Right renal pelvis (tissue), 4 donors: ENCODE results near the gene APCDD1L. TPM values are rescaled to one million over a fixed set of nuclear protein-coding genes. Genes with fewer than 3 reads are reported as not detected.

Experiments used
- DNase-seq, 4 donors: peaks; one replicate each; pipeline ENCODE4 v3.0.0-alpha.2; 2013; ENCODE audit warnings: low read depth in 4 of 4, low spot score in 3 of 4, missing footprints in 1 of 4
- polyA plus RNA-seq, 4 donors: library from polyadenylated mRNA; unstranded; fragments of 120-200 nt; gene quantifications; one replicate each; pipeline ENCODE4 v1.2.1, GENCODE V29; 2013; ENCODE audit not compliant: insufficient read length in 4 of 4

APCDD1L gene
- polyA plus RNA-seq, 4 donors = 10.2 to 16.4 (median 14.0) TPM

DNA sequence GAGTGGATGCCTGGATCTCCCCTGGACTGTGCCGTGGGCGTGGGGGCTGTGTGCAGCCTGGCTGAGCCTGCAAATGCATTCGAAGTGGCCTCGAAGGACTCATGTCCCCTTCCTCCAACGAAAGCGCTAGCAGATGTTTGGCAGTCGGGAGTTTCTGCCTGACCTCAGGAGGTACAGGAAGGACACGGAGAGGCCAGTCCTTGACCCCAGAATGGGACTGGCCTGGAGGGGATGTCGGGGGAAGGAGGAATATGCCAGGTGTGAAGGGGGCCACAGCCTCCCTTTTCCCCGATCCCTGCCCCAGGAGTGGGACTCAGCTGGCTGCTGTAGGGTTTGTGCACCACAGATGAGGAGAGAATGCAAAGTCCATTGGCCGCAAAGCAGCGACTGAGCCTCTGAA lies 45.6 kb downstream of the APCDD1L start:
- no peak for DNase-seq

DNA sequence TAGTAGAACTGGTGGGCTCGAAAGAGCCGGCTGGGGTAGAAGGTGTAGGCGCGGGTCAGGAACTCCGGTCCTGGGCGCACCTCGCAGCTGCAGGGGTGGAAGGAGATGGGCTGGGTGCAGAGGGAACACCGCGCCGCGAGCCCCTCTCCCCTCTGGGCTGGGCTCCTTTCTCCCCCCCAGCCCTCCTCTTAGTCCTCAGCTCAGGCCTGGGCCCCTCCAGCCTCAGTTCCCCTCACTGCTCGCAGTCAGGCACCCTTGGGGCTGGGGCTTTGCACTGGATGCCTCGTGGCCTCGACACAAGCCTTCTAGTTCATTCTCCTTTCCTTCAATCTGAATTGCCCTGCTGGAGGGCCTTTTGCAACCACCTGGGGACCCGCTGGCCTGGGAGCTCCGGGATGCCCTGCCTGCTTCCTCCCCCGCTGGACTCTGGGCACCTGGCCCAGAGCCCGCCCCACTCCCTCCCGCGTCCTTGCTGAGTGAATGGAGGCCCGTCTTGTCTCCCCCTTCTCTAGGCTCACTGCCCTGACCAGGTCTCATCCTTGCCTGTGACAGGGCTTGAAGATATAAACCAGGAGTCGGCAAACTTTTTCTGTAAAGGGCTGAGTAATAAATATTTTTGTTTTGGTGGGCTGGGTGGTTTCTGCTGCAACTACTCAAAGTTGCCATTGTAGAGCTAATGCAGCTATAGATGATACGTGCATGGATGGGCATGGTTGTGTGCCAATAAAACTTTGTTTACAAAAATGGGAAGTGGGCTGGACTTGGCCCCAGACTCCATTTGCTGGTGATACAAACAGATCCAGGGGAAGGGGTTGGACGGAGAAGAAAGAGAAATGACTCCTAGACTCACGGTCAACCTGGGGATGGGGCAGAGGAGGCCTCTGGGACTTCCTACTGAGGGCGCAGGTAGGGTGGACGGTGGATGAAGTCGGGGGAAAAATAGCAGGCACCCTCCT lies 47.3 kb downstream of the APCDD1L start:
- no peak for DNase-seq

DNA sequence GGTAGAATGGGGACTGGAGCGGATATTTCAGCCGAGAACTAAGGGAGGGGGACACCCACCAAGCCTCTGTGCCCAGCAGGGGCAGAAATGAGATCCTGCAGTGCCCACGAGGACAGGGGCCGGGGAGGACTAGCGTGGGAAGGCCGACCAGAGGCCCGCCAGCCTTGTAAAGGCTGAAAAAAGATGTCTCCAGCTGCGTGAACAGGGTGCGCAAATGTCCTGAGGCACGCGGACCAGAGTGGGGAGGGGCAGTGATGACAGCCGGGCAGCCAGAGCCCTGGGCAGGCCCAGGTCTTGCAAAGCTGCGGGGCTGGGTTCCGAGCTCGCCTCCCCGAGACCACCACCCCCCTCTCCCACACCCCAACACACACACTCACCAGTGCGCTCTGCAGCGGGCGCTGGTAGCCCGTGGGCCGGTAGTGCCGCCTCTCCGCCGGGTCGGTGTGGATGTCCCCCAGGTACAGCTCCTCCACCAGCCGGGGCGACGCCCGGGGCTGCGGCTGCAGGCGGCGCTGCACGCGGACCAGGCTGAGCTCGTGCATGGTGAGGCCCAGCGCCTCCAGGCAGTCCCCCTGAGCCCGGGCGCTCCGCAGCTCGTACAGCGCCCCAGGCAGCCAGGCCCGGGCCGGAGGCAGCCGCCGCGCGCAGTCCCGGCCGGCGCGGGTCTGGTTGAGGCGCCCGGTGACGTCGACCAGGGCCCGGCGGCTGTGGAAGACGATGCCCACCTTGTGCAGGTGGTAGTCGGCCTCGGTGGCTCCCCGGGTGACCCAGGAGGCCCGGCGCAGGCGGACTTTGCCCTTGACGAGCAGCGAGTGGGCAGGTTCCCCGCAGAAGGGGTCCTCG lies 48.2 kb downstream of the APCDD1L start:
- no peak for DNase-seq

DNA sequence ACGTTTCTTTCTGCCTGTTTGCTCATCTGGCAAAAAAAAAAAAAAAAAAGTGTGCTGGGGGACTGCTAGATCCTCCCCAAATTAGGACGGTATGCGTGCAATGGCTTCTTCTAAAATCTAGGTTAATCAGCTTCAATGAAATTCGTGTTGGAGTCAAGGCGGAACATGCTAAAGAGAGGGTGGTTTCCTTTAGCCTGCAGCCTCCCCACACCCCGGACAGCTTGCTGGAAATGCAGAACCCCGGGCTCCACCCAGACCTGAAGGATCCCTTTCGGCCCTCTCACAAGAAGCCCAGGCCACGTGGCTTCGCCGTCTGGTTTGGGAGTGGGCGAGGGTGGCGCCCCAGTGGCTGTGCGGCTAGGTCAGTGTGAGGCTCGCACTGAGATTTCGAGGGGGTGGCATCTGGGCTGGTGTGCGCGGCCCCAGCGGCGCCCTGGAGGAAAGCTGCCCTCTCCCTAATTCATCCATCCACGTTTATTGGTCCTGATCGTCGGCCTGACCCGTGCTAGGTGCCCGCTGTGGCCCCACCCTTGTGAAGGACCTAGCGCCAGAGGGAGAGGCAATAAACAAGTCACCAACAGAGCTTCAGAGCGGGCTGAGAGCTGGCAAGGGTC lies 49.0 kb downstream of the APCDD1L start:
- no peak for DNase-seq

DNA sequence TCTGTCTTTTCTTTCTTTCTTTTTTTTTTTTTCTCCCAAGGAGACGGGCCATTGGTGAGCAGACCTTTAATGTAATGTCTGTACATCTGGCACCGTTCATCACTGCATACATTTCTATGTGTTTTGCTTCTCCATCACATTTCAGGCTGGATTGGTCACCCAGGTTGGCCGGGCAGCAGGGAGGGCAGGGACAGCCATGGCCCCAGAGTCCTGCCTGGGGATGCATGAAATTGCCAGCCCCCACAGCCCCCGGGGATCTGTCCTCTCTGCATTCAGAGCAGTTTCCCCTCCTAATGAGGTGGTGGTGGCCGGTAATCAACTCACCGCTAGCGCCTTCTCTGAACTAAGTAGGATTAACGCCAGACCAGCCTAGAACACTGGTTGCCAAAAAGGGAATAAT lies 50.4 kb downstream of the APCDD1L start:
- DNase-seq = no peak

DNA sequence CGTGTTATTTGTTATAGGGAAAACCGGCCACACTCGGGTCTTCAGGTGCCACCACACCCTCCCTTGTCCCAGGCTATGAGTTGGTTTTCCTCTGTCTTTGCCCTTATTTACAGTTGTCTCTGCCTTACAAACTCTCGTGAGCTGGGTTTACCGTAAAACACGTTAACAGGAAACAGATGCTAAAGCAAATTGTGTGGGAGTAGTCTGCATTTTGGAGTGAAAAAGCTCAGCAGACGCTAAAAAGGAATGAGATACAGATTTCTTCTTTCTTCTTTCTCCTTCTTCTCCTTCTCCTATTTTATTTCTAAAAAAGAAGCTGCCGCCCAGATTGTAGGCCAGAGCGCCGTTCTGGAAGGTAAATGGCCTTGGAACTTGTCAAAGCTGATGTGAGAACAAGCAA lies 51.9 kb downstream of the APCDD1L start:
- DNase-seq = no peak

DNA sequence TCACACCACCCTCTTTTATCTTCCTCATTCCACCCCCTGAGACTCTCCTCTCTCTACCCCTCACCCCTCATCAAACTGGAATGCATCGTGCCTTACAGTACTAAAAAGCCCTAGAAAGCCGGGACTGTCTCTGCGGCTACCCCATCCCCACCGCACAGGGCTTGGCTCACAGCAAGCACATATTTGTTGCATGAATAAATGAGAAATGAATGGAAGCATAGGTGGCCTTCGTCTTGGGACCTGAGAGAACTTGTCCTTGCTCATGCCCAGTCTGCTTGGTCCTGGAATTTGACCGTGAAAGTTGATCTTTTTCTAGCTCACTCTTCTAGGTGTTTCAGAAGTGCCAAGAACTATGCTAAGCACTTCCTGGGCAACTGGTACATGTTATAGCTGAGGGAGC lies 53.3 kb downstream of the APCDD1L start:
- DNase-seq = no peak

DNA sequence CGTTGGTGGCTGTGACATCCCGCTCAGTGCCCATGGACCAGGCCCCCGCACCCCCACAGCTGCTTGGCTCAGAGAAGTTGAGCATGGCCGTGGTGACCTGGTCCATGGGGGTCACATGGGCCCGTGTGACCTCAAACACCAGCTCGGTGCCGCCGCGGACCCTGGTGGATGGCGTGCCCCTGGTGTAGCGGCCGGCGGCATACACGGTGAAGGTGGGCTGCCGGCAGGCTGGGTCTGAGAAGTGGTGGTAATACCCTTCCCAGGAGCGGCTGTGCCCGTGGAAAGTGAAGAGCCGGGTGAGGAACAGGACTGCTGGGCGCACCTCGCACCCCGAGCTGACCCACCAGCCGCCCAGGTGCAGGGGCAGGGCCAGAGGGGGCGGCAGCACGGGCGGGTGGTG lies 54.1 kb downstream of the APCDD1L start:
- no peak for DNase-seq

DNA sequence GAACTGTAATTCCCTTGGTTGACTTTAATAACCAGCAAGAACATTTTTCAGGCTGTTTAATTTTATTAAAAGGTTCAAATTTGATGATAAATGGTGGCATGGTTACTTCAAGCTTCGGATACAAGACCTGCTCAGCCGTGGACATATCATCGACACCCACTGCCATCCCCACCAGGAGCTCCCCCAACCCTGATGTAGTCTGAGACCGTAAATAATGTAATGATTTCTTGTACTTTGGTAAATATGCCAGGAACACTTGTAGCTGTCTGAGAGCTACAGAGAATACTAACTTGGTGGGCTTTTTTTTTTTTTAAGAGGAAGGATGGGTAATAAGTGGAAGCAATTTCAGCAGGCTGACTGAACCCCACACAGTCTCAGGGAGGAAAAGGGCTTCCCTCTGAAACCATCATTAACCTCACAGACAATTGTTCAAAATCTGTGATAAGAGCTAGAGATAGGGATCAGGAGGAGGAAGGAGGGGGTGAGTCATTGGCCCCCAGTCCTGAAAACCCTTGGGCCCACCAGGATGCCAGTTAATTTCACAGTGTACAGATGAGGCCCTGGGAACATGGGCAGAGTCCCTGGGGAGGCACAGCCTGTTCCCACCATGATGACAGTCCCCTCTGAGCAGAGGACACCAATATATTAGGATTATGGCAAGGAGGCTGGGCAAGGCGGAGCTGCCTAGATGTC lies 56.0 kb downstream of the APCDD1L start:
- no peak for DNase-seq

DNA sequence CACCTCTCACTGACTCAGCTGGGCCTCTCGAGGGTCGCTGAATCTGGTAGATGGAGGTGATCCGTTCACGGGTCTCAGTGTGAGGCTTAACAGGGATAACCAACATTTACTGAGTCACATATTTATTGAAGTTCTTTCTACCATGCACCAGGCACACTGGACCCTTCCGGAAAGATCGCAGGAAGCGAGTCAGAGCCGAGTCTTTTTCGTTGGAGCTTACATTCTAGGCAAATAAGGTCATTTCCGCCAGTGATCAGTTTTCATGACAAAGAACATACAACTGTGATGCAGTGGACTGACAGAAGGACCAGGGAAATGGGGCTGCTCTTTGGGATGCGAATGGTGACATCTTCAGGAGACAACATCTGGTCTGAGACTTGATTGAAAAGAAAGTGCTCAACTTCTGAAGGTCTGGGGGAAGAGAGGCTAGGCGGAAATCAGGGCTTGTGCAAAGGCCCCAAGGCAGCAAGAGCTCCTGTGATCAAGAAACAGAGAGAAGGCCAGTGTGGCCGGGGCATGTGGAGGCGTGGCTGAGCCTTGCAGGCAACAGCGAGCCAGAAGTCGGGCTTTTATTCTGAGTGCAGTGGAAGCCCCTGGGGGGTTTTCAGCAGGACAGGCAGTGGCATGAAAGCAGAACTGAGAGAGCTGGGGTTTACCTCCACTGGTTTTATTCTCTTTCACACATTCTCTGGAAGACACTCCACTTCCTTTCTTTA lies 56.7 kb downstream of the APCDD1L start:
- DNase-seq = no peak

DNA sequence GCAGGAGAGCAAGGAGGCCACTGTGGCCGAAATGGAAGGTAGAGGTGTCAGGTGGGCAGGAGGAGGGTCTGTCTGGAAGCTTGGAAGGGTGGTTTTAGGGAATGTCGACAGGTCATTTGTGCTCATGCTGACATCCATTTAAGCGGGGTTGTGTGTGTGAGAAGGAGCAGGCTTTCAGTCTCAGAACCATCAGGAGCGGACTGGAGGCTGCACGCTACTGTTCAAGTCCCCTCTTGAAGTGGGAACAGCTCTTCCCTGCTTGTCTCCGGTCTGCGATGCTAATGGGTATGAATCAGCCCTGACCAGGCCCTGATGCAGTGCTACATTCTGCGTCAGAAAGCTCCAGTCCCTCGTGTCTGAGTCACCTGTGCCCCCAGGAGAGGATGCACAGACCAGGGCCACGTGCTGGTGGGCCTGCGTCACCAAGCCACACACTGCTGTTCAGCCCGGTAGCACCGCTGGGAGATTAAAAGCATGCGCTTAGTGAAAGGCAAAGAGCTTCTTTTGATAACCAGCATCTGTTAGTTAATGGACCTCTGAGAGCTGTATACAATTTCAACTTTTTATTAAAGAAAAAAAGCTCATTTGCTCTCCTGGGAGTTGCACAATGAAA lies 58.0 kb downstream of the APCDD1L start:
- DNase-seq = no peak

DNA sequence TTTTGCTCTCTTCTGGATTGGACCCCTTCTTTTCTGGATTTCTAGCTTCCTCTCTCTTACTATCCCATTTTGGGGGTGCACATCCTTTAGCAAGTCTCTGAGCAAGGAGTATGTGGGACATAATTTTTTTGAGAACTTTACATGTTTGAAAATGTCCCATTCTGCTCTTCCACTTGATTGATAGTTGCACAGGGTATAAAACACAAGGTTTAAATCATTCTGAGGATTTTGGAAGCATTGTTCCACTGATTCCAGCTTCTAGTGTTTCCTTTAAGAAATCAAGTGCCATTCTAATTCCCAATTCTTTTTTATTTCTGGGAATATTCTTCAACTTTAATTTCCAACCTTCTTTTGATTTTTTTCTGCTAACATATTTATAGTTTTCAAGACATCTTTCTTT lies 60.7 kb downstream of the APCDD1L start:
- DNase-seq = no peak

DNA sequence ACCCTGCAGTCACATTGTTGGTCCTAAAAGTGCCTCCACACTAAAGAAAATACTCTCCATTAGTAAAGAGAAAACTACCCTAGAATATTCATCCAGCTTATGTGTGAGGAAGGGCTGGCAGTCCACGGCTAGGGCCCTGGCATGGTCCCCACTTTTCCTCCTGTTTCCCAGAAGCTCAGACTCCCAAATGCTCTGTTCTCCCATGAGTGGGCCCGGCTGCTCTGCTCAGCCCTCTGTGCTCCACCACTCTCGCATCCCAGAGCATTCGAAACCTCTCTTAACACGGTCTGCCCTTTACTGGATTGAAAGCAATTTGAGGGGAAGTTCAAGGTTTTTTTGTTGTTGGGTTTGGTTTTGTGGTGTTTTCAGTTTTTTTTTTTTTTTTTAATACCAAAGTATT lies 61.8 kb downstream of the APCDD1L start:
- no peak for DNase-seq

DNA sequence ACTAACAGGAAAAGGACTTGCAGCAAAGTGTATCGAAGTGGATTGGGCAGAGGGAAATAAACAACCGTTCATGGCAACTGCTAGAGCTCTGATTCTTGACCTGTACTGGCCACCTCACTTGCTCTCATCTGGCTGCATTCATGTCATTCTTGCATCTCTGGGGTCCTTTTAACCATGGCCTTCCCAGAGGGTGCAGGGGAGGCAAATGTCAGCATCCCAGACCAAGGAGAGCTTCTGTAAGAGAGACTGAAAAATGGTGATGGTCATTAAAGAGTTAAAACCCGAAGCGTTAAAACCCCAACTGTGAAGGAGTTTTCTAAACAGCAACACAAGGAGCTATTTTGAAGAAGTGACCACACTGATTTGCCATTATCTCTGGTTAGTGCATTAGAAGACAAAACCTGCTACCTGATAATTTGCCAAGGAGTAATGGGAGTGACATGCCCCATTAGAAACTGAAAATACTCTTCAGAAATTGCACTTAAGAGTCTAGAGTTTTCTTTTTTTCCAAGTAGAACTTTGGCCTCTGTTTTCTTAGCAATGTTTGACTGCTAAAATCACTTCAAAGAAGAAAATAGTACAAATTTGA lies 62.4 kb downstream of the APCDD1L start:
- DNase-seq = no peak

DNA sequence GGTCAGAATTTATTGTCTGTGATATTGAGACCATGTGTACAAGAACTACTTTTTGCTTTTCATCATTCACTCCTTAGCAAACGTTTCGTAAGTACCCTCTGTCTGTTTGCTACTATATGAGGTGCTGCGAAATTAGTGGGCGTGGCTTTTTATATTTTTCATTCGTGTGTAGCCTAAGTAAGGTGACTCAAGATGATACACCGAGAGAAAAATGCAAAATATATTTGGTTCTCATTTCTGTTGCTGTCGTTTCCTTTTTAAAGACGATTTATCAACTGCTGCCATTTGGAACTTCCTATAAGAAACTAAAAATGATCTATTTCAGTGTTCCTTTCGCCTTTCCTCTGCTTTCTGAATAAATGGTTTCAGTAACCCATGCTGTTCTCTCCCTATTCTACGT lies 64.9 kb downstream of the APCDD1L start:
- DNase-seq = no peak

DNA sequence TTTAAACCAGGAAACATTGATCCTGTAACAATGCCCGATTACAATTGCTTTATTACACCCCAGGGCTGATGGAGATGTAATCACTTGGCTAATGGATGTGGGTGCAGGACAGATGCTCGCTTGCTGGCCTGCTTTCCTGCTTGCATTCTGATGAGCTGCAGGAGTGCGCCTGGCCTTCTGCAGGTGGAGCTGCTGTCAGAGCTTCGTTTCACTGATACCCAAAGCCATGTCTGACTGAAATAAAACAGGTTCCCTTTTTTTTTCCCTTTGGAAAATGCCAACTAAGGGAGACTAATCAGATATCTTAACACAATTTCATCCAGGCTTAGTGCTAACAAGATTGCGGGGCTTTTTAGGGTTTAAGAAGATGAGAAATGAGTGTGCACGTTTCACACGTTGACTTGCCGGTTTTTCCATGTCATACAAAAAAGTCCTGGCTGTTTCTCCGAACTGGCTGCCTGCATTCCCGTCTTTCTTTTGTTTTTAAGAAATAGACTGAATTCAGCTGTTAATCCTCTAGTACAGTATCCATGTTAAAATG lies 65.4 kb downstream of the APCDD1L start:
- no peak for DNase-seq

DNA sequence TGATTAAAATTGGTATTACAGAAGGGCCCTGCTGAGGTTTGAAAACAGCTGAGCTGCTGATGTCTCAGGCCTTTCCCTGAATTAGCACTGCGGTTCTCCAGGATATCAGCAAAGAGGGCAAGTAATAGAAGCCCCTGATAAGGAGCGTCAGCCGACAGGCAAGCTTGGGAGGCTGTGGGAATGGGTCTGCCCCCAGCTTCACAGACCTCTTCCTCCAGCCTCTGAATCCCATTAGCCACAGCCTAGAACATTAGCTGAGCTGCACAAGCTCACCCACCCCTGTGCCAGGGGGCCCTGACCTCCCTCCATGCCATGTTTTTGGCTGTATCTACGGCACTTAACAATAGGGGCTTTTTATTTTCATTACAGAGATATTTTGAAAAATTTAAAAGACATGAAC lies 66.2 kb downstream of the APCDD1L start:
- DNase-seq = no peak

DNA sequence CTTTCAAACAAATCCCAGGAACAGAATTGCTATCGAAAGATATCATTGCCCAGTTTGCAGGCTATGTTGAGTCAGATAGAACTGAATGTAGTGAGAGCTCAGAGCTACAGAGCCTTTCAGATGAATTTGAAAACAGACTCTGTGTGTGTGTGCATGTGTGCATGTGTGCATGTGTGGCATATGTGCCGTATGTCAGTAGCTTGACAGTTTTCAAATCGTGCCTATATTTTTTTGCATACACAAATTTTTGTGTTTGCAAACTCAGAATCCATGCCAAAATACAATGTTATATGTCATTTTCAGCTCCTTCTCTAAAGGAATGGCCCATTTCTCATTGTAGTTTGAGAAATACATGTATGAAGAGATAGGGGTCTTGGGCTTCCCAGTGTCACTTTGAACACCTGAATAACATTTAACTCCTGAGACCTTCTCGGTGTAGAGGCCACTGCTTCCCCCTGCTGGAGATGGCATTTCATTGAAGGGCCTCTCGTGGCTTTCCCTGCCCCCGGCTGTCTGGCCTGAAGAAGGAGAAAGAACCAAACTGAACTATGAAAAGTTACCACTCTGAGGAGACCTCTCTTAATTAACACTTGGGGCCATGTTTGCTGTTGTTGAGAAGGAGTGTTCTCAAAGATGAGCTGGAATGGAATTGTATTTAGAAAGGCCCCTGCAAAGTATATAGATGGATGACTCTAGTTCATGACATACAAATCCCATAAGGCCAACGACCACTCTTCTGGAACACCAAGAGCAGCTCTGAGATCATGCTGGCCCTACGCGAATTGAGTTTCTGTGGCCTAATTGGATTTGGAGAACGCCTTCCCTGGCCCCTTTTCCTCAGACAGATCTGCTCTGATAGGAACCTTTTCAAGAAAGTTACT lies 67.4 kb downstream of the APCDD1L start:
- DNase-seq = peak in 1 of 4 donors; percentile 12
